ENCODE results near the gene HTR3B. TPM values are rescaled to one million over a fixed set of nuclear protein-coding genes. Genes with fewer than 3 reads are reported as not detected.
"Not testable (repeated sequence)": the region's sequence is repeated elsewhere in the genome, so short reads cannot be mapped to it uniquely, and the experiment has no call there.

The HTR3B gene
- total RNA-seq, 1 donor: not detected

DNA sequence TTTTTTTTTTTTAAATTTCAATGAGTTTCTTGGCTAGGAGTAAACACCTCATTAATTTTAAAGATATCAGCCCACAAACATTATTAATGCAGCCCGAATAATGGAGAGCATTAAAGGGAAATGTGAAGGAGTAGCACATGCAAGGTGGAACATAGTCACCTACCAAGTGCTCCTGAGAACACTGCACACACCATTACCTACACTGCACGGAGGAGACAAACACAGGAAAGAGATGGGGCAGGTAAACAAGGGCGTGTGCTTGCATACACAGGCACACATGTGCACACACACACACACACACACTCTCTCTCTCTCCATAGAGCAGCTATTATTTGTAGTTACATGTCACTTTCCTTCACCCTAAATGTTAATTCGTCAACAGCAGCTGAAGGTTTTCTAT lies 30.2 kb downstream of the HTR3B start:
- no peaks in the 10 kb centered on the region for H3K36me3 ChIP-seq (ENCODE audit: insufficient read depth, low read length)
- no peak overlapping the region for H3K27ac ChIP-seq (ENCODE audit: low read depth, low read length)
- no peaks in the 10 kb centered on the region for H3K27me3 ChIP-seq (ENCODE audit: insufficient read depth, low read length)
- no peak for DNase-seq (ENCODE audit: insufficient read length, low spot score, missing footprints)
- TF ChIP-seq, protein P1, sequence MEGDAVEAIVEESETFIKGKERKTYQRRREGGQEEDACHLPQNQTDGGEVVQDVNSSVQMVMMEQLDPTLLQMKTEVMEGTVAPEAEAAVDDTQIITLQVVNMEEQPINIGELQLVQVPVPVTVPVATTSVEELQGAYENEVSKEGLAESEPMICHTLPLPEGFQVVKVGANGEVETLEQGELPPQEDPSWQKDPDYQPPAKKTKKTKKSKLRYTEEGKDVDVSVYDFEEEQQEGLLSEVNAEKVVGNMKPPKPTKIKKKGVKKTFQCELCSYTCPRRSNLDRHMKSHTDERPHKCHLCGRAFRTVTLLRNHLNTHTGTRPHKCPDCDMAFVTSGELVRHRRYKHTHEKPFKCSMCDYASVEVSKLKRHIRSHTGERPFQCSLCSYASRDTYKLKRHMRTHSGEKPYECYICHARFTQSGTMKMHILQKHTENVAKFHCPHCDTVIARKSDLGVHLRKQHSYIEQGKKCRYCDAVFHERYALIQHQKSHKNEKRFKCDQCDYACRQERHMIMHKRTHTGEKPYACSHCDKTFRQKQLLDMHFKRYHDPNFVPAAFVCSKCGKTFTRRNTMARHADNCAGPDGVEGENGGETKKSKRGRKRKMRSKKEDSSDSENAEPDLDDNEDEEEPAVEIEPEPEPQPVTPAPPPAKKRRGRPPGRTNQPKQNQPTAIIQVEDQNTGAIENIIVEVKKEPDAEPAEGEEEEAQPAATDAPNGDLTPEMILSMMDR (IDR thresholded peaks at IDR 0.05; ENCODE audit: extremely low read depth, low read depth, low read length): no peak
- H3K79me2 ChIP-seq (ENCODE audit: insufficient read depth, low read length): no peaks in the 10 kb centered on the region
- no peak overlapping the region for H2AFZ ChIP-seq (ENCODE audit: low read length)
- H3K4me1 ChIP-seq (ENCODE audit: insufficient read depth, low read length): no peaks in the 10 kb centered on the region
- H3K9me3 ChIP-seq (ENCODE audit: low read depth, low read length): no peaks in the 10 kb centered on the region
- H3K4me2 ChIP-seq (ENCODE audit: insufficient read depth, low read length): no peak overlapping the region
- H3K4me3 ChIP-seq (ENCODE audit: insufficient read depth, low read length): no peak overlapping the region
- no peaks in the 10 kb centered on the region for H4K20me1 ChIP-seq (ENCODE audit: insufficient read depth, low read length)

DNA sequence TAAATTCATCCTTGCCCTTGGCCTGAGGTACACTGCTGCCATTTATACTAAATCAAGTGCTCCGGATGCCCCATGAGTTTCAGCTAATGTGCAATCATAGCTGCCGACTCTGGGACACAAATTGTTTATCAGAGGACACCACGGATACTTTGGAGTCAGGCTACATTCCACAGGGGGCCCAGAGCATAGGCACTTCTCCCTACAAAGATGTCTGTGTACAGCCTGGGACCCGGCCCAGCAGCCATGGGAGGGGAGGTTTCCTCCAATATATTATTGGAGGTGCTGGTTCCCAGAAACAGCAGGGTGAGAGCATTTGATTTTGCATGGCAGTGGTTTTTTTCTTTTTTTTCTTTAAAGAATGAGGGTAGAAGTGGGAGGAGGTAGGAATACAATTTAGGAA lies 31.3 kb downstream of the HTR3B start:
- Histone ChIP-seq H4K20me1 (ENCODE audit: insufficient read depth, low read length) (no peaks in the 10 kb centered on the region), H3K9me3 (ENCODE audit: low read depth, low read length) (no peaks in the 10 kb centered on the region), H3K27ac (ENCODE audit: low read depth, low read length) (no peak overlapping the region), H2AFZ (ENCODE audit: low read length) (no peak overlapping the region), H3K79me2 (ENCODE audit: insufficient read depth, low read length) (no peaks in the 10 kb centered on the region), H3K4me3 (ENCODE audit: insufficient read depth, low read length) (no peak overlapping the region), H3K36me3 (ENCODE audit: insufficient read depth, low read length) (no peaks in the 10 kb centered on the region), H3K4me1 (ENCODE audit: insufficient read depth, low read length) (no peaks in the 10 kb centered on the region), H3K27me3 (ENCODE audit: insufficient read depth, low read length) (no peaks in the 10 kb centered on the region), H3K4me2 (ENCODE audit: insufficient read depth, low read length) (no peak overlapping the region)
- no peak for DNase-seq (ENCODE audit: insufficient read length, low spot score, missing footprints)
- TF ChIP-seq, protein P1 (IDR thresholded peaks at IDR 0.05; ENCODE audit: extremely low read depth, low read depth, low read length): no peak

DNA sequence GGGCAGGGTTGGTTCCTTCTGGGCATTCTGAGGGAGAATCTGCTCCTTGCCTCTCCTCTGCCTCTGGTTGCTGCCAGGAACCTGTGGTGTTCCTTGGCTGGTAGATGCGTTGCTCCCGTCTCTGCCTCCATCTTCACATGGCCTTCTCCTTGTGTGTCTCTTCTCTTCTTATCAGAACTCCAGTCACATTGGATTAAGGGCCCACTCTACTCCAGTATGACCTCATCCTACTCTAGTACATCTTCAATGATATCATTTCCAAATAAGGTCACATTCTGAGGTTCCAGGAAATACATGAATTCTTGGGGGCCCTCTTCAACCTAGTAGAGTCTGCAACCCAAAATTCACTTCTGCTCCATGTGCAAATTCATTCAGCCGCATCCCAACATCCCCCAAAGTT lies 33.3 kb downstream of the HTR3B start:
- TF ChIP-seq, protein P1 (IDR thresholded peaks at IDR 0.05; ENCODE audit: extremely low read depth, low read depth, low read length): no peak
- Histone ChIP-seq H2AFZ (ENCODE audit: low read length) (no peak overlapping the region), H3K27ac (ENCODE audit: low read depth, low read length) (no peak overlapping the region), H3K4me3 (ENCODE audit: insufficient read depth, low read length) (no peak overlapping the region), H3K9me3 (ENCODE audit: low read depth, low read length) (no peaks in the 10 kb centered on the region), H3K4me1 (ENCODE audit: insufficient read depth, low read length) (no peaks in the 10 kb centered on the region), H4K20me1 (ENCODE audit: insufficient read depth, low read length) (no peaks in the 10 kb centered on the region), H3K79me2 (ENCODE audit: insufficient read depth, low read length) (no peaks in the 10 kb centered on the region), H3K4me2 (ENCODE audit: insufficient read depth, low read length) (no peak overlapping the region), H3K36me3 (ENCODE audit: insufficient read depth, low read length) (no peaks in the 10 kb centered on the region), H3K27me3 (ENCODE audit: insufficient read depth, low read length) (no peaks in the 10 kb centered on the region)
- no peak for DNase-seq (ENCODE audit: insufficient read length, low spot score, missing footprints)

DNA sequence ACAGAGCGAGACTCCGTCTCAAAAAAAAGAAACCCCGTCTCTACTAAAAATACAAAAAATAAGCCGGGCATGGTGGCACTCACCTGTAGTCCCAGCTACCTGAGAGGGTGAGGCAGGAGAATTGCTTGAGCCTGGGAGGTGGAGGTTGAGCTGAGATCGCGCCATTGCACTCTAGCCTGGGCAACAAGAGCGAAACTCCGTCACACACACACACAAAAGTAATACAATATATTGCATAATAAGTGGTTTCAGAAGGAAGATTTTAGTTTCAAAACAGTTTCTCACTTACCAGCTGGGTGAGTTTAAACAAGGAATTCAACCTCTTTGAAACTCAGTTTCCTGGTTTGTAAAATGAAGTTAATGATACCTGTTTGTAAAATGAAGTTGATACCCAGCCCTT lies 37.7 kb downstream of the HTR3B start:
- Histone ChIP-seq H3K9me3 (ENCODE audit: low read depth, low read length) (no peaks in the 10 kb centered on the region), H3K79me2 (ENCODE audit: insufficient read depth, low read length) (no peaks in the 10 kb centered on the region), H3K4me2 (ENCODE audit: insufficient read depth, low read length) (no peak overlapping the region), H3K27ac (ENCODE audit: low read depth, low read length) (no peak overlapping the region), H3K36me3 (ENCODE audit: insufficient read depth, low read length) (no peaks in the 10 kb centered on the region), H3K27me3 (ENCODE audit: insufficient read depth, low read length) (no peaks in the 10 kb centered on the region), H2AFZ (ENCODE audit: low read length) (no peak overlapping the region), H3K4me1 (ENCODE audit: insufficient read depth, low read length) (no peaks in the 10 kb centered on the region), H3K4me3 (ENCODE audit: insufficient read depth, low read length) (no peak overlapping the region), H4K20me1 (ENCODE audit: insufficient read depth, low read length) (no peaks in the 10 kb centered on the region)
- TF ChIP-seq, protein P1 (IDR thresholded peaks at IDR 0.05; ENCODE audit: extremely low read depth, low read depth, low read length): no peak
- DNase-seq (ENCODE audit: insufficient read length, low spot score, missing footprints): no peak

DNA sequence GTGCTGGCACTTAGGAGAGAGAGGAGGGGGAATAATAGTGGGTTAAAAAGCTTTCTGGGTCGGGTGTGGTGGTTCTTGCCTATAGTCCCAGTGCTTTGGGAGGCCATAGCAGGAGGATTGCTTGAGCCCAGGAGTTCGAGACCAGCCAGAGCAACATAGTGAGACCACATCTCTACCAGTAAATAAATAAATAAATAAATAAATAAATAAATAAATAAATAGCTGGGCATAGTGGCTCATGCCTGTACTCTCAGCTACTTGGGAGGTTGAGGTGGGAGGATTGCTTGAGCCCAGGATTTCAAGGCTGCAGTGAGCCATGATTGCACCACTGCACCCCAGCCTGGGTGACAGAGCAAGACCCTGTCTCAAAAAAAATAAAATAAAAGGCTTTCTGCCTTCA lies 41.6 kb downstream of the HTR3B start:
- not testable (repeated sequence) for H3K27ac ChIP-seq (ENCODE audit: low read depth, low read length); H3K36me3 ChIP-seq (ENCODE audit: insufficient read depth, low read length); H3K4me3 ChIP-seq (ENCODE audit: insufficient read depth, low read length); H3K9me3 ChIP-seq (ENCODE audit: low read depth, low read length); H3K79me2 ChIP-seq (ENCODE audit: insufficient read depth, low read length); H3K4me2 ChIP-seq (ENCODE audit: insufficient read depth, low read length); H4K20me1 ChIP-seq (ENCODE audit: insufficient read depth, low read length); H3K27me3 ChIP-seq (ENCODE audit: insufficient read depth, low read length); H3K4me1 ChIP-seq (ENCODE audit: insufficient read depth, low read length); DNase-seq (ENCODE audit: insufficient read length, low spot score, missing footprints); H2AFZ ChIP-seq (ENCODE audit: low read length)

Data from osteoblast (primary cell).